ENCODE data around the gene CEP350.

GRCh38 chr1:179969962-179970361 is 15.4 kb downstream of the CEP350 start:
- TF ChIP-seq CTCF (conservative IDR thresholded peaks at IDR 0.05 in 1 of 2, IDR thresholded peaks at IDR 0.05 in 1 of 2; ENCODE audit: low read depth in 1 of 2, low read length in 2 of 2) (no peak), EZH2 (IDR thresholded peaks at IDR 0.05; ENCODE audit: low read length, missing control alignments) (no peak)
